Natural killer cell (primary cell): ENCODE data around the gene PBLD. TPM values are rescaled to one million over a fixed set of nuclear protein-coding genes. Genes with fewer than 3 reads are reported as not detected.

Experiments
- ATAC-seq, 3 donors: fragments of 150-1000 bp in 2 of 3; fragments of 200-7000 bp in 1 of 3; cut with Tn5 transposase; 1 replicate in 1 of 3; 2 replicates in 2 of 3; pipeline ENCODE4 v1.10.0; 2021; ENCODE audit warnings: mild to moderate bottlenecking in 2 of 3, moderate library complexity in 2 of 3
- DNase-seq, 2 donors: peaks; one replicate each; pipeline versions ENCODE4 v3.0.0 to v3.0.0-alpha.2; 2013 to 2021; ENCODE audit warnings: mixed read lengths in 1 of 2
- H3K27ac ChIP-seq: one replicate; pipeline ENCODE4 v1.5.1; 2013; ENCODE audit warnings: mild to moderate bottlenecking, low read length
- H3K27me3 ChIP-seq: one replicate; pipeline ENCODE4 v1.6.1; 2013; ENCODE audit warnings: low read length; ENCODE audit not compliant: control insufficient read depth, insufficient read depth
- H3K36me3 ChIP-seq: one replicate; pipeline ENCODE4 v1.6.1; 2013; ENCODE audit warnings: low read length; ENCODE audit not compliant: control insufficient read depth, insufficient read depth
- H3K4me1 ChIP-seq: one replicate; pipeline ENCODE4 v1.6.1; 2013; ENCODE audit warnings: low read length; ENCODE audit not compliant: control insufficient read depth, insufficient read depth
- H3K4me3 ChIP-seq: one replicate; pipeline ENCODE4 v1.5.1; 2013; ENCODE audit warnings: low read length
- H3K9me3 ChIP-seq: one replicate; pipeline ENCODE4 v1.6.1; 2013; ENCODE audit warnings: low read length; ENCODE audit not compliant: control insufficient read depth, insufficient read depth
- H3K27ac Mint-ChIP-seq, 2 donors: one replicate each; pipeline ENCODE4 v1.8.0; 2022; ENCODE audit warnings: mild to moderate bottlenecking in 2 of 2, mixed read lengths in 2 of 2, moderate library complexity in 1 of 2
- H3K27me3 Mint-ChIP-seq, 2 donors: one replicate each; pipeline ENCODE4 v1.8.0; 2022; ENCODE audit warnings: low read depth in 2 of 2, mixed read lengths in 2 of 2
- H3K36me3 Mint-ChIP-seq: one replicate; pipeline ENCODE4 v1.8.0; 2022; ENCODE audit warnings: mixed read lengths
- H3K4me1 Mint-ChIP-seq, 2 donors: one replicate each; pipeline ENCODE4 v1.8.0; 2022; ENCODE audit warnings: mixed read lengths in 2 of 2
- H3K4me3 Mint-ChIP-seq: one replicate; pipeline ENCODE4 v1.8.0; 2022; ENCODE audit warnings: mild to moderate bottlenecking, moderate library complexity, mixed read lengths
- H3K9me3 Mint-ChIP-seq, 2 donors: one replicate each; pipeline ENCODE4 v1.8.0; 2022; ENCODE audit warnings: mixed read lengths in 2 of 2
- CTCF ChIP-seq: fragments of 200-600 bp; IDR thresholded peaks from one replicate; pipeline ENCODE4 v1.8.0; 2022; ENCODE audit warnings: antibody characterized with exemption
- WGBS: methylation state at CpG from one replicate; pipeline ENCODE4 v1.1.7; 2013; ENCODE audit warnings: missing lambda C conversion rate; ENCODE audit not compliant: insufficient coverage; 5-methylcytosine and 5-hydroxymethylcytosine counted together
- intact Hi-C: fragments of 100-400 bp; cut with micrococcal nuclease; formaldehyde crosslinking; loops from one replicate; pipeline ENCODE4 v1.14.2; 2022
- total RNA-seq, 4 donors: library from RNA; stranded (reverse); fragments of 120-200 nt in 1 of 4; gene quantifications; one replicate each; pipeline versions ENCODE4 v1.2.3 to v1.2.4, GENCODE V29; 2013 to 2022

Gene PBLD
- total RNA-seq, 3 donors from 2014 or later (not counting 1 experiment from before 2014, with no cell fraction given): 1.4 to 2.1 (median 1.4) TPM

GRCh38 chr10:68235111-68235510 is 97.6 kb downstream of the PBLD start:
- Mint-ChIP-seq H3K4me1 (peaks cover 0 to 5% of the 10 kb centered on the region in 2 donors), H3K4me3 (no peak overlapping the region), H3K9me3 (no peaks in the 10 kb centered on the region), H3K36me3 (no peaks in the 10 kb centered on the region), H3K27ac (no peak overlapping the region), H3K27me3 (peaks cover 16 to 30% of the 10 kb centered on the region in 2 donors)
- TF ChIP-seq CTCF: no peak
- Histone ChIP-seq H3K9me3 (no peaks in the 10 kb centered on the region), H3K27me3 (peaks cover 14% of the 10 kb centered on the region), H3K4me1 (peaks cover 10% of the 10 kb centered on the region), H3K36me3 (no peaks in the 10 kb centered on the region), H3K27ac (no peak overlapping the region), H3K4me3 (no peak overlapping the region)
- DNase-seq (no peak), ATAC-seq (no peak)
- 89% methylated on average over 2 of the region's 2 CpGs for WGBS
- intact Hi-C loops: no loop called here

GRCh38 chr10:68233046-68233445 is 99.7 kb downstream of the PBLD start:
- no peak for DNase-seq
- Histone ChIP-seq H3K36me3 (no peaks in the 10 kb centered on the region), H3K9me3 (no peaks in the 10 kb centered on the region), H3K4me3 (no peak overlapping the region), H3K4me1 (peaks cover 10% of the 10 kb centered on the region), H3K27me3 (peaks cover 14% of the 10 kb centered on the region), H3K27ac (no peak overlapping the region)
- Mint-ChIP-seq H3K4me3 (no peak overlapping the region), H3K4me1 (peaks cover 0 to 5% of the 10 kb centered on the region in 2 donors), H3K36me3 (no peaks in the 10 kb centered on the region), H3K27me3 (peaks cover 22 to 47% of the 10 kb centered on the region in 2 donors), H3K9me3 (no peaks in the 10 kb centered on the region), H3K27ac (no peak overlapping the region)
- no peak for TF ChIP-seq CTCF
- WGBS: 100% methylated on average over 3 of the region's 3 CpGs
- intact Hi-C loops: no loop called here
- ATAC-seq: no peak

Other genes starting within 250 kb of the PBLD start
- gene MYPN, start 223.4 kb downstream of the PBLD start, total RNA-seq: not detected
- gene ATOH7, start 100.8 kb downstream of the PBLD start, total RNA-seq: not detected
- gene HNRNPH3, start 864 bp downstream of the PBLD start, total RNA-seq: 100 to 1,000 TPM; 132 to 162 (median 142) TPM
- gene RUFY2, start 74.3 kb upstream of the PBLD start, total RNA-seq: 10 to 100 TPM; 24.7 to 31.9 (median 31.4) TPM
- 1 to 10 TPM; 7.7 to 9.9 (median 8.6) TPM for gene DNA2, start 139.0 kb upstream of the PBLD start, total RNA-seq
- 10 to 100 TPM; 30.2 to 31.5 (median 31.1) TPM for gene SLC25A16, start 194.6 kb upstream of the PBLD start, total RNA-seq
- 1 to 10 TPM; 4.0 to 5.9 (median 4.5) TPM for gene TET1, start 227.4 kb upstream of the PBLD start, total RNA-seq